GM12891 (cell line): ENCODE results near the gene RUNX1.

ENCODE experiments used
- PAX5 ChIP-seq: IDR thresholded peaks from 2 replicates; pipeline ENCODE4 v1.6.1; 2011; ENCODE audit warnings: low read length, moderate library complexity, mild to moderate bottlenecking; ENCODE audit not compliant: insufficient read depth, severe bottlenecking
- POLR2AphosphoS5 ChIP-seq: IDR thresholded peaks from 2 replicates; pipeline ENCODE4 v1.6.1; 2011; ENCODE audit warnings: low read depth, low read length, control low read depth
- TAF1 ChIP-seq: IDR thresholded peaks from 2 replicates; pipeline ENCODE4 v1.6.1; 2011; ENCODE audit warnings: low read depth, low read length, control low read depth

- TF ChIP-seq TAF1 (no peak), PAX5 (no peak), POLR2AphosphoS5 (no peak)
Observed at GRCh38 chr21:34949499-34949898, 99.6 kb downstream of the RUNX1 start.
